Liver (tissue), 9 donors: Measurements from ENCODE around the gene DPH2. TPM values are rescaled to one million over a fixed set of nuclear protein-coding genes. Genes with fewer than 3 reads are reported as not detected.

Experiments used
- DNase-seq: peaks from one replicate; pipeline ENCODE4 v3.0.0-alpha.2; 2017; ENCODE audit warnings: low spot score
- H3K27ac ChIP-seq, 2 donors: one replicate each; pipeline ENCODE4 v1.7.0; 2013; ENCODE audit warnings: inconsistent platforms in 2 of 2, low read length in 2 of 2, control low read depth in 1 of 2, low read depth in 1 of 2, mild to moderate bottlenecking in 1 of 2
- H3K27me3 ChIP-seq, 4 donors: one replicate each; pipeline versions ENCODE4 v1.6.1 to v1.7.0; 2013; ENCODE audit warnings: low read length in 3 of 4, inconsistent platforms in 1 of 4, mild to moderate bottlenecking in 1 of 4, moderate library complexity in 1 of 4; ENCODE audit not compliant: control insufficient read depth in 4 of 4, insufficient read depth in 4 of 4
- H3K36me3 ChIP-seq, 4 donors: one replicate each; pipeline versions ENCODE4 v1.6.1 to v1.7.0; 2013; ENCODE audit warnings: low read length in 3 of 4, mild to moderate bottlenecking in 3 of 4, low read depth in 1 of 4, moderate library complexity in 1 of 4; ENCODE audit not compliant: control insufficient read depth in 4 of 4, insufficient read depth in 3 of 4
- H3K4me1 ChIP-seq, 4 donors: one replicate each; pipeline versions ENCODE4 v1.6.1 to v1.7.0; 2013; ENCODE audit warnings: low read length in 3 of 4, mild to moderate bottlenecking in 3 of 4, moderate library complexity in 1 of 4; ENCODE audit not compliant: control insufficient read depth in 4 of 4, insufficient read depth in 4 of 4
- H3K4me3 ChIP-seq, 3 donors: one replicate each; pipeline versions ENCODE4 v1.6.1 to v1.7.0; 2013; ENCODE audit warnings: low read length in 3 of 3, control low read depth in 1 of 3, low read depth in 1 of 3, mild to moderate bottlenecking in 1 of 3
- H3K9ac ChIP-seq, 2 donors: one replicate each; pipeline ENCODE4 v1.7.0; 2013; ENCODE audit warnings: low read length in 2 of 2, mild to moderate bottlenecking in 2 of 2, moderate library complexity in 2 of 2, control low read depth in 1 of 2, low read depth in 1 of 2
- H3K9me3 ChIP-seq, 4 donors: one replicate each; pipeline versions ENCODE4 v1.6.1 to v1.7.0; 2013; ENCODE audit warnings: low read length in 3 of 4; ENCODE audit not compliant: control insufficient read depth in 4 of 4
- ATF3 ChIP-seq: IDR thresholded peaks from 2 replicates; pipeline ENCODE4 v1.6.1; 2016; ENCODE audit warnings: antibody characterized with exemption
- CTCF ChIP-seq: fragments of 150-350 bp; IDR thresholded peaks from 2 replicates; pipeline ENCODE4 v1.5.1; 2017; ENCODE audit warnings: improper control_type of control experiment, low read depth, low read length; ENCODE audit not compliant: missing input control
- EGR1 ChIP-seq, 2 donors: IDR thresholded peaks; 2 replicates each; pipeline ENCODE4 v1.6.1; 2016 to 2018; ENCODE audit warnings: antibody characterized with exemption in 2 of 2, low read depth in 2 of 2
- FOXA1 ChIP-seq: IDR thresholded peaks from 2 replicates; pipeline ENCODE4 v1.6.1; 2016; ENCODE audit warnings: antibody characterized with exemption
- FOXA2 ChIP-seq: IDR thresholded peaks from 2 replicates; pipeline ENCODE4 v1.6.1; 2016; ENCODE audit warnings: antibody characterized with exemption
- GABPA ChIP-seq, 2 donors: IDR thresholded peaks in 1 of 2; conservative IDR thresholded peaks in 1 of 2; 2 replicates each; pipeline ENCODE4 v1.6.1; 2016; ENCODE audit warnings: antibody characterized with exemption in 2 of 2, mild to moderate bottlenecking in 1 of 2, moderate library complexity in 1 of 2
- HNF4A ChIP-seq, 2 donors: conservative IDR thresholded peaks; 2 replicates each; pipeline ENCODE4 v1.6.1; 2016; ENCODE audit warnings: antibody characterized with exemption in 2 of 2, mild to moderate bottlenecking in 2 of 2
- HNF4G ChIP-seq: IDR thresholded peaks from 2 replicates; pipeline ENCODE4 v1.6.1; 2016; ENCODE audit warnings: antibody characterized with exemption
- NR2F2 ChIP-seq: IDR thresholded peaks from 2 replicates; pipeline ENCODE4 v1.6.1; 2016; ENCODE audit warnings: antibody characterized with exemption
- RAD21 ChIP-seq, 2 donors: IDR thresholded peaks; 2 replicates each; pipeline ENCODE4 v1.6.1; 2016; ENCODE audit warnings: antibody characterized with exemption in 2 of 2, mild to moderate bottlenecking in 2 of 2
- SP1 ChIP-seq: IDR thresholded peaks from 2 replicates; pipeline ENCODE4 v1.6.1; 2018; ENCODE audit warnings: antibody characterized with exemption, mild to moderate bottlenecking
- WGBS: extraction: QIAGEN DNeasy Blood & Tissue Kit; methylation state at CpG from one replicate; pipeline ENCODE4 v1.1.7; 2013; 5-methylcytosine and 5-hydroxymethylcytosine counted together
- polyA plus RNA-seq, 2 donors: library from polyadenylated mRNA; stranded (reverse) in 1 of 2; unstranded in 1 of 2; fragments of 200-250 nt in 1 of 2; fragments of >200 nt in 1 of 2; fragmentation: Nextera tagmentation in 1 of 2; extraction: Ambion mirVana in 1 of 2; gene quantifications; one replicate each; pipeline versions ENCODE4 v1.2.1 to v1.2.3, GENCODE V29; 2013 to 2015
- total RNA-seq, 2 donors: library from RNA; depleted of rRNA; stranded (reverse); fragments of >200 nt; gene quantifications; one replicate each; pipeline ENCODE4 v1.2.3, GENCODE V29; 2014
- donor health status: healthy.
- donor health status: healthy.
- donor health status: healthy.
- donor health status: healthy.
- donor health status: healthy.

Gene DPH2
- total and polyA plus RNA-seq, 4 donors, result 9.3 to 20.9 (median 15.4) TPM

GRCh38 chr1:43938892-43939587 is 30.8 kb upstream of the DPH2 start:
- DNase-seq, result no peak
- no peak overlapping the region for H3K9ac ChIP-seq

GRCh38 chr1:43942411-43942810 is 27.4 kb upstream of the DPH2 start:
- no peak for DNase-seq
- Histone ChIP-seq H3K36me3 (no peaks in the 10 kb centered on the region), H3K27ac (no peak overlapping the region), H3K9ac (no peak overlapping the region), H3K9me3 (no peaks in the 10 kb centered on the region), H3K4me1 (peaks cover 2 to 12% (median 9%) of the 10 kb centered on the region in 4 donors), H3K4me3 (no peak overlapping the region), H3K27me3 (no peaks in the 10 kb centered on the region)
- no peak for TF ChIP-seq FOXA2
- TF ChIP-seq ATF3, result no peak
- WGBS, result 93% methylated on average over 3 of the region's 3 CpGs

More at GRCh38 chr1:43938892-43939587, 30.8 kb upstream of the DPH2 start:
- H3K27ac ChIP-seq, result no peak overlapping the region
- WGBS, result 81% methylated on average over 3 of the region's 3 CpGs
- no peak overlapping the region for H3K4me3 ChIP-seq
- H3K36me3 ChIP-seq, result no peaks in the 10 kb centered on the region
- H3K9me3 ChIP-seq, result no peaks in the 10 kb centered on the region
- peaks cover 3 to 16% (median 10%) of the 10 kb centered on the region in 4 donors for H3K4me1 ChIP-seq
- TF ChIP-seq FOXA1 (no peak), GABPA (IDR thresholded peaks at IDR 0.05 in 1 of 2, conservative IDR thresholded peaks at IDR 0.05 in 1 of 2) (no peak)
- H3K27me3 ChIP-seq, result no peaks in the 10 kb centered on the region

GRCh38 chr1:43944860-43945259 is 24.9 kb upstream of the DPH2 start:
- Histone ChIP-seq H3K27me3 (no peaks in the 10 kb centered on the region), H3K27ac (no peak overlapping the region)

More at GRCh38 chr1:43944860-43945259, 24.9 kb upstream of the DPH2 start:
- Histone ChIP-seq H3K36me3 (peaks cover 0 to under 1% (median 0%) of the 10 kb centered on the region in 4 donors), H3K4me1 (peaks cover 5 to 28% (median 22%) of the 10 kb centered on the region in 4 donors), H3K4me3 (no peak overlapping the region), H3K9ac (no peak overlapping the region), H3K9me3 (no peaks in the 10 kb centered on the region)
- TF ChIP-seq NR2F2, result no peak
- TF ChIP-seq HNF4A (conservative IDR thresholded peaks at IDR 0.05), result no peak
- TF ChIP-seq CTCF, result no peak
- TF ChIP-seq FOXA1, result no peak
- TF ChIP-seq EGR1 (IDR thresholded peaks at IDR 0.05; ENCODE audit: low read depth in 2 of 2), result no peak
- TF ChIP-seq RAD21 (IDR thresholded peaks at IDR 0.05), result no peak
- TF ChIP-seq HNF4G, result no peak
- no peak for TF ChIP-seq ATF3
- TF ChIP-seq FOXA2, result no peak
- TF ChIP-seq SP1, result no peak
- WGBS, result 95% methylated on average over 1 of the region's 1 CpG
- no peak for DNase-seq
